Measurements from ENCODE around the gene CEP70.
"Not testable (repeated sequence)": the region's sequence is repeated elsewhere in the genome, so short reads cannot be mapped to it uniquely, and the experiment has no call there.

CEP70 gene

GRCh38 chr3:138491971-138492370 is 102.1 kb downstream of the CEP70 start:
- no peak overlapping the region for H3K4me3 ChIP-seq (ENCODE audit: low read depth, low read length)
- TF ChIP-seq POLR2A (IDR thresholded peaks at IDR 0.05; ENCODE audit: extremely low read depth, insufficient read length) (no peak), MYC (IDR thresholded peaks at IDR 0.05; ENCODE audit: low read depth, low read length) (no peak)
- no peak for DNase-seq (ENCODE audit: low read depth)

- DNase-seq (ENCODE audit: low read depth); H3K4me3 ChIP-seq (ENCODE audit: low read depth, low read length): not testable (repeated sequence)
Measured at GRCh38 chr3:138486580-138486979, 107.5 kb downstream of the CEP70 start.

GRCh38 chr3:138484672-138485071 is 109.4 kb downstream of the CEP70 start:
- not testable (repeated sequence) for H3K4me3 ChIP-seq (ENCODE audit: low read depth, low read length); DNase-seq (ENCODE audit: low read depth)

- H3K4me3 ChIP-seq (ENCODE audit: low read depth, low read length): no peak overlapping the region
- TF ChIP-seq MYC (IDR thresholded peaks at IDR 0.05; ENCODE audit: low read depth, low read length): no peak
- TF ChIP-seq MAX (IDR thresholded peaks at IDR 0.05; ENCODE audit: low read depth, low read length): no peak
- TF ChIP-seq CTCF (IDR thresholded peaks at IDR 0.05; ENCODE audit: low read depth, low read length): peak; percentile 96
- peak; percentile 76 for DNase-seq (ENCODE audit: low read depth)
Measured at GRCh38 chr3:138479438-138479863, 114.6 kb downstream of the CEP70 start.

- no peak for DNase-seq (ENCODE audit: low read depth)
- H3K4me3 ChIP-seq (ENCODE audit: low read depth, low read length): no peak overlapping the region
- TF ChIP-seq CTCF (IDR thresholded peaks at IDR 0.05; ENCODE audit: low read depth, low read length) (no peak), MAX (IDR thresholded peaks at IDR 0.05; ENCODE audit: low read depth, low read length) (no peak), MYC (IDR thresholded peaks at IDR 0.05; ENCODE audit: low read depth, low read length) (no peak), POLR2A (IDR thresholded peaks at IDR 0.05; ENCODE audit: extremely low read depth, insufficient read length) (no peak)
Measured at GRCh38 chr3:138477801-138478200, 116.3 kb downstream of the CEP70 start.

- TF ChIP-seq POLR2A (IDR thresholded peaks at IDR 0.05; ENCODE audit: extremely low read depth, insufficient read length): no peak
- no peak for TF ChIP-seq MYC (IDR thresholded peaks at IDR 0.05; ENCODE audit: low read depth, low read length)
- TF ChIP-seq CTCF (IDR thresholded peaks at IDR 0.05; ENCODE audit: low read depth, low read length): no peak
- no peak for TF ChIP-seq MAX (IDR thresholded peaks at IDR 0.05; ENCODE audit: low read depth, low read length)
- DNase-seq (ENCODE audit: low read depth): no peak
- H3K4me3 ChIP-seq (ENCODE audit: low read depth, low read length): no peak overlapping the region
Measured at GRCh38 chr3:138477120-138477519, 116.9 kb downstream of the CEP70 start.

GRCh38 chr3:138476526-138476925 is 117.5 kb downstream of the CEP70 start:
- H3K4me3 ChIP-seq (ENCODE audit: low read depth, low read length): no peak overlapping the region
- TF ChIP-seq POLR2A (IDR thresholded peaks at IDR 0.05; ENCODE audit: extremely low read depth, insufficient read length): no peak
- no peak for TF ChIP-seq CTCF (IDR thresholded peaks at IDR 0.05; ENCODE audit: low read depth, low read length)
- TF ChIP-seq MYC (IDR thresholded peaks at IDR 0.05; ENCODE audit: low read depth, low read length): no peak
- TF ChIP-seq MAX (IDR thresholded peaks at IDR 0.05; ENCODE audit: low read depth, low read length): no peak
- no peak for DNase-seq (ENCODE audit: low read depth)

GRCh38 chr3:138474163-138474562 is 119.9 kb downstream of the CEP70 start:
- H3K4me3 ChIP-seq (ENCODE audit: low read depth, low read length): no peak overlapping the region
- no peak for DNase-seq (ENCODE audit: low read depth)
- TF ChIP-seq MYC (IDR thresholded peaks at IDR 0.05; ENCODE audit: low read depth, low read length) (no peak), MAX (IDR thresholded peaks at IDR 0.05; ENCODE audit: low read depth, low read length) (no peak), CTCF (IDR thresholded peaks at IDR 0.05; ENCODE audit: low read depth, low read length) (no peak), POLR2A (IDR thresholded peaks at IDR 0.05; ENCODE audit: extremely low read depth, insufficient read length) (no peak)
